ENCODE data around the gene ZNF543.
A peak's percentile ranks its signal among the peaks of the same experiment; 100 is the strongest.
"Not testable (repeated sequence)": the region's sequence is repeated elsewhere in the genome, so short reads cannot be mapped to it uniquely, and the experiment has no call there.

The ZNF543 gene

GRCh38 chr19:57320180-57321084 lies at the start of gene ZNF543:
ZNF543 (plus strand) TSS chr19:57320472; CDS start chr19:57320854, 382 bp downstream.
- peak; percentile 79 to 81 for DNase-seq (ENCODE audit: low read depth in 2 of 2)

DNA sequence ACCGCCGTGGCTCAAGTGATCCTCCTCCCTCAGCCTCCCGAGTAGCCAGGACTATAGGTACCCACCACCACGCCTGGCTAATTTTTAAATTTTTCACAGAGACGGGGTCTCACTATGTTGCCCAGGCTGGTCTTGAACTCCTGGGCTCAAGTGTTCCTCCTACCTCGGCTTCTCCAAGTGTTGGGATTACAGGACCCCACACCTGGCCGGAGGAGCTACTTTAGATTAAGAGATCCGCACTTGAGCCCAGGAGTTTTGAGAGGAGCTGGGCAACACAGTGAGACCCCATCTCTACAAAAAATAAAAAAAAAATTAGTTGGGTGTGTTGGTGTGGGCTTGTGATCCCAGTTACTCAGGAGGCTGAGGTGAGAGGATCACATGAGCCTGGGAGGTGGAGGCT lies 49.0 kb upstream of the ZNF543 start:
- DNase-seq (ENCODE audit: low read depth in 2 of 2) = no peak

DNA sequence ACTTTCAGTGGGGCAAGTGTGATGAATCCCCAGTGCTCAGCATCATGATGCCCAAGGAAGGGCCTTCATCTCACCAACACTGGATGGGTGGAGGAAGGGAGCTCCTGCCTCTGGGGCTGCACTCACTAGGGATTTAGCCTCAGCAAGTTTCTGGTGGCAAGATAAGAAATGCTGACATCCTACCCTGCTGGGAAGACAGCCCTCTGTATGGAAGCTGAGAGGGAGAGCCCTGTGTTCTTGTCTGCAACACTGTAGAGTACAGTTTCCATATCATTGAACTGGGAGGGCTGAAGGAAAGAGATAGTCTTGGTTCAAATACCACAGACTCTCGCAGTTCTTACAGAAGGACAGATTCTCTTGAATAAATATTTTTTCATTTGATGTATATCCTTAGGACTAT lies 47.3 kb upstream of the ZNF543 start:
- DNase-seq (ENCODE audit: low read depth in 2 of 2) = no peak

DNA sequence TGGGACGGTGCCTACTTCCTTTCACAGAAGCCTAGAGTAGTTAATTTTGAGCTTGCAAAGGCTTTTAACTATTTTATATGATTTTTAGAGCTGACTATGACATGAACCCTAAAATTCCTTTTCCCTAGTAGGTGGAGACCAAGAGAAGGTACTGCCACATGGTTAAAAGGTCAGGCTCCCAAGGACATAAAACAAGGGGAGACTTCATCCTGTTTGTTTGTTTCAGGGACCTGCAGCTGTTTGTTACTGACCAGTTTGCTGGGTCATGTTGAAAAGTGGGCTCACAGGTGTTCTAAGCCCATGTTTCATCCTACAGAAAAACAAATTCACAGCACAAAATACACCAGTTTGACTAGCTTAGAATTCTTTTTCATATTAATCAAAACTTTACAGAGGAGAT lies 43.8 kb upstream of the ZNF543 start:
- no peak for DNase-seq (ENCODE audit: low read depth in 2 of 2)

DNA sequence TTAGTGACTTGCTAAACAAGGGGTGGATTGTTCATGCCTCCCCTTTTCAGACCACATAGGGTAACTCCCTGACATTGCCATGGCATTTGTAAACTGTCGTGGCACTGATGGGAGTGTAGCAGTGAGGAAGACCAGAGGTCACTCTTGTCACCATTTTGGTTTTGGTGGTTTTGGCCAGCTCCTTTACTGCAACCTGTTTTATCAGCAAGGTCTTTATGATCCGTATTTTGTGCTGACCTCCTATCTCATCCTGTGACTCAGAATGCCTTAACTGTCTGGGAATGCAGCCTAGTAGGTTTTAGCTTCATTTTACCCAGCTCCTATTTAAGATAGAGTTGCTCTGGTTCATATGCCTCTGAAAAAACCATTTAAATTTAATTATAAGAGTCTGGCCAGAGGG lies 41.8 kb upstream of the ZNF543 start:
- not testable (repeated sequence) for DNase-seq (ENCODE audit: low read depth in 2 of 2)

GRCh38 chr19:57279418-57280164 lies 40.7 kb upstream of the ZNF543 start:
- DNase-seq (ENCODE audit: low read depth in 2 of 2) = peak; percentile 47 to 55

DNA sequence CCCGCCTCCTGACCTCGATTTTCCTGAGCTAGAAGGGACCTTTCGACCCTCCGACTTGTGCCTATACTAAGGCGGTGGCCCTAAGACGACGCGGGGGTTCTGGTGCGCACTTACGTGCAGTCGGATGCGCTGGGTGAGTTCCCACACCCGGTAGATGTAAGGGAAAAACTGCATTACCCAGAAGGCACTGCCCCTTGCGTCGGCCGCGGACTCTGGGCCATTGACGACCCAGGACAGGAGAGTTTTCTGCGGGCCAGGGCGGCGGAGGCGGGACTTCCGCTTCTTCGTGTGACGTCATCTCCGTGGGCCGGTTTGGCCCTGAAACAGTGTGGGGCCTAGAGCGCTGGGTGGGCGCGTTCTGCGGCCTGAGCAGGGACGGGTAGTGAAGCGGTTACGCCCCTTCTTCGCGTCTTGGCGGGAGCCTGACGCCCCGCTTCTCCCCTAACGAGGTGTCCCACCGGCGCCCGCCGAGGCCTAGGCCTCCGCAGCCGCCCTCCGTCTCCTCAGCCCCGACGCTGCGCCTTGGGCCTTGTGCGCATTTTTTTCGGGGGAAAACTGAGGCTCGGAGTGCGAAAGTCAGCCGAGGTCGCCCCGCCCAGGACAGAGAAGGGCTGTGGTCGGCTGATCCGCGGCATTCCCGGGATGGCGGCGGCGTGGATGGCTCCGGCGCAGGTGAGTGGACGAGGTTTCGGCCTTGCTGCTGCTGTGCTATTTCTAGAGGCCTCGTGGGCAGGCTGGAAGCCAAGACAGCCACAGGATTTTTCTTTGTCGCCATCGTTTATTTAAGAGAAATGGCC lies 39.9 kb upstream of the ZNF543 start, which contains the start of gene ZNF460:
ZNF460 (plus strand) TSS at position 321 of the 797 bp plus-strand sequence; CDS start at position 643, 322 bp downstream.
- DNase-seq (ENCODE audit: low read depth in 2 of 2) = peak; percentile 88 to 93

DNA sequence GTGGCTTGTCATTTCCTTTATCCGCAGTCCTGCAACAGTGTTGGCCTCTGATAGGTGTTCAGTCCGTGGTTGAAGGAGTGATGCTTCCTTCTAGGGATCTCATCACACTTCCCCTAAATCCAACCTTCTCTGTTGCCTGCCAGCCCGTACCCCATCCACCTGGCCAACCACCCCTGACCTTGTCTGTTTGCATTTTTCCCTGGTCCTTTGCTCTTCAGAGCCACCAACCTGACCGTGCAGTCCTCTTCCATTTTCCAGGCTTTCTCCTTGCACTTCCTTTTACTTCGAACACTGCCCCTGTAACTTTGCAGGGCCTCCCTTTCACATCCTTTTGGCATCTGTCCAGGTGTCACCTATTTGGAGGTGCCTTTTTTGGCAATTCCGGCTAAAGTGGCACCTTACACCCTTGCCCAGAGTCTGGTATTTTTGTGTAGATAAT lies 39.3 kb upstream of the ZNF543 start:
- DNase-seq (ENCODE audit: low read depth in 2 of 2) = no peak

DNA sequence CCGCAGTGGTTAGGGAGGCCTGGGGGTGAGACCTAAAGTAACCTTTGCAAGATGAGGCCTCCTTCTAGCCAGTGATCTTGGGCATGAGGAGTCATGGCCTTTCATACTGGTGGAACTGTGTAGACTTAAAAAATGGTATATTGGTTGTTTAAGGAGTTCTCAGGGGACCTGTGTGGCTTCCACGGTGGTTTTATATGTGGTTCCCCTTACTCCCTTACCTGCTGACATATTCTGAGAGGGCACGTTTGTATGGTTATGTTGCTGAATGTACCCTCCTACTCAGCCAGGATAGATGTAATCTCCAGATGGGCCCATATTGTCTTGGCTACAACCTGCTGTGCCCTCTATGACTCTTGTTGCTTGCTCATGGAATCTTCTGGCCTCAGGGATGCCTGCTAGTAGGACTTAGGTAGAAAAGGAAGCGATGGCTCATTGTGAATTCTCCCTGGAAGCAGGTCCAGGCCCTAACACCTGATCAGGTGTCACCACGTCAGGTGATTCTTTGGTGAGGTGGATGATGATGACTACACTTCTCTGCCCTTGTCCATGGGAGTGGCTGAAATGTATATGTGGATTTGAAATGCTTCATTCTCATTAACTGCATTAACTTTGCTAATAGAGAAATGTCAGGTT lies 38.1 kb upstream of the ZNF543 start:
- DNase-seq (ENCODE audit: low read depth in 2 of 2) = no peak

DNA sequence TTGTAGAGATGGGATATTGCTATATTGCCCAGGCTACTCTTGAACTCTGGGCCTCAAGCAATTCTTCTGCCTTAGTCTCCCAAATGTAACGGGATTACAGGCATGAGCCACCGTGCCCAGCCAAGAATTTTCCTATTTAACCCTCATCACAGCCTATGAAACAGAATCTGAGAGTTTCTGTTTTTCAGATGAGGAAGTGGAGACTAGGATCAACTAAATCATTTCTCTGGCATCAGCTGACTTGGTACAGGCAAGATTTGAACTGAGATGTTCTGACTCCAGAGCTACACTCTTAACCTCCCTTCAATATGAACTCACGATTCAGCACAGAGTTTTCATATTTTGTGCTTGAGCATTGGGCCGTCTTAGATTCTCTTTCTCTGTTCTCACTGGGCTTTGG lies 31.9 kb upstream of the ZNF543 start:
- DNase-seq (ENCODE audit: low read depth in 2 of 2) = no peak

DNA sequence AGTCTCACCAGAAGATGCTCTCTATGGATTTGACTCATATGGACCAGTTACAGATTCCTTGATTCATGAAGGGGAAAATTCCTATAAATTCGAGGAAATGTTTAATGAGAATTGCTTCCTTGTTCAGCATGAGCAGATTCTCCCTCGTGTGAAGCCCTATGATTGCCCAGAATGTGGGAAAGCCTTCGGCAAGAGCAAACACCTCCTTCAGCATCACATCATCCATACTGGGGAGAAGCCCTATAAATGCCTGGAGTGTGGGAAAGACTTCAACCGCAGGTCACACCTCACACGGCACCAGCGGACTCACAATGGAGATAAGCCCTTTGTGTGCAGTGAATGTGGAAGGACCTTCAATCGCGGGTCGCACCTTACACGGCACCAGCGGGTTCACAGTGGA lies 29.3 kb upstream of the ZNF543 start:
- no peak for DNase-seq (ENCODE audit: low read depth in 2 of 2)

GRCh38 chr19:57292547-57292946 lies 27.7 kb upstream of the ZNF543 start:
- DNase-seq (ENCODE audit: low read depth in 2 of 2) = no peak

DNA sequence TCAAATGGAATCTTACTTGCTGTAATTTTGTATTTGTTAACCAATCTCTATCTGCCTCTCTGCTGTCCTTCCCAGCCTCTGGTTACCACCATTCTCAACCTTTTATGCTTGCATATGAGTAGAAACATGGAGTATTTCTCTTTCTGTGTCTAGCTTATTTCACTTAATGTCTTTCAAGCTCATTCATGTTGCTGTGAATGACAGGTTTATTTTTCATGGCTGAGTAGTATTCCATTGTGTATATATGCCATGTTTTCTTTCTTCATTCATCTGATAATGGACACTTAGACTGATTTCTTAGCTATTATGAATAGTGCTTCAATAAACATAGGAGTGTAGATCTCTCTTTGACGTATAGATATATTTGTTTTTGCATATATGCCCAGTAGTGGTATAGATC lies 26.6 kb upstream of the ZNF543 start:
- no peak for DNase-seq (ENCODE audit: low read depth in 2 of 2)

GRCh38 chr19:57302020-57302465 lies 18.2 kb upstream of the ZNF543 start:
- no peak for DNase-seq (ENCODE audit: low read depth in 2 of 2)

GRCh38 chr19:57302727-57303401 lies 17.4 kb upstream of the ZNF543 start:
- no peak for DNase-seq (ENCODE audit: low read depth in 2 of 2)

DNA sequence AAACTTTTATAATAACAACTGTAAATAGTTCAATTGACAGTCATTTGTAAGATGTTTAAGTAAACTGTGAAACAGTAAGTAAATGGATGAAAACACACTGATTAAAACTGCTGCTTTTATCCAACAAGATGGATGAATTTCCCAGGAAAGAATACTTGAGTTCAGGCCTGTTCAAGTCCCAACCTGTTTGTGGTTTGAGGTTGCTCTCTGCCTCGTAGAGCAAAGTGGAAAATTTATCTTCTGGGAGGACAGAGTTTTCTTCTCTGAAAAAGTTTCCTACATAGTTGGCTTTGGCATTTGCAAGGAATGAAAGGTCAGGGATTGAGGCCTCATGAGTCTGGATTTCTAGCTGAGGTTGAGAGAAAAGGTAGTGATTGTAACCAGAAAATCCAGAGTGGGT lies 15.2 kb upstream of the ZNF543 start:
- no peak for DNase-seq (ENCODE audit: low read depth in 2 of 2)

GRCh38 chr19:57308514-57308913 lies 11.8 kb upstream of the ZNF543 start:
- DNase-seq (ENCODE audit: low read depth in 2 of 2) = no peak

- no peak for DNase-seq (ENCODE audit: low read depth in 2 of 2)
Measured at GRCh38 chr19:57310792-57311191, 9.5 kb upstream of the ZNF543 start.

GRCh38 chr19:57314146-57314545 lies 6.1 kb upstream of the ZNF543 start:
- no peak for DNase-seq (ENCODE audit: low read depth in 2 of 2)

GRCh38 chr19:57317503-57317902 lies 2.8 kb upstream of the ZNF543 start:
- DNase-seq (ENCODE audit: low read depth in 2 of 2) = no peak

GRCh38 chr19:57319869-57320179 lies 448 bp upstream of the ZNF543 start:
- DNase-seq (ENCODE audit: low read depth in 2 of 2) = no peak
